GM23338 (cell line): ENCODE measurements around the gene ANKFY1. TPM values are rescaled to one million over a fixed set of nuclear protein-coding genes. Genes with fewer than 3 reads are reported as not detected.
A peak's percentile ranks its signal among the peaks of the same experiment; 100 is the strongest.

ENCODE experiments used
- ATAC-seq: fragments of 200-7000 bp; cut with Tn5 transposase; 3 replicates; pipeline ENCODE4 v1.9.1; 2020
- DNase-seq: peaks from one replicate; pipeline ENCODE4 v3.0.0-alpha.2; 2015; ENCODE audit warnings: low spot score
- H2AFZ ChIP-seq: fragments of 200-600 bp; sonication (generic); 2 replicates; pipeline ENCODE4 v1.8.0; 2016; ENCODE audit warnings: antibody characterized with exemption, mild to moderate bottlenecking, moderate library complexity
- H3F3A ChIP-seq: fragments of 200-600 bp; sonication (generic); replicated peaks from 2 replicates; pipeline ENCODE4 v1.8.0; 2017; ENCODE audit warnings: antibody characterized with exemption, mixed run types, low read depth
- H3K27ac ChIP-seq: fragments of 200-600 bp; sonication (generic); 2 replicates; pipeline ENCODE4 v1.6.1; 2016; ENCODE audit warnings: low read depth
- H3K27me3 ChIP-seq: fragments of 200-600 bp; sonication (generic); 2 replicates; pipeline ENCODE4 v1.8.0; 2016; ENCODE audit warnings: mild to moderate bottlenecking, mixed run types, moderate library complexity; ENCODE audit not compliant: insufficient read depth
- H3K36me3 ChIP-seq: fragments of 200-600 bp; sonication (generic); 2 replicates; pipeline ENCODE4 v1.8.0; 2016; ENCODE audit warnings: mild to moderate bottlenecking; ENCODE audit not compliant: insufficient read depth
- H3K4me1 ChIP-seq: fragments of 200-600 bp; sonication (generic); 2 replicates; pipeline ENCODE4 v1.8.0; 2016; ENCODE audit warnings: mild to moderate bottlenecking, moderate library complexity; ENCODE audit not compliant: insufficient read depth
- H3K4me2 ChIP-seq: fragments of 200-600 bp; sonication (generic); 2 replicates; pipeline ENCODE4 v1.7.1; 2017; ENCODE audit warnings: mixed run types
- H3K4me3 ChIP-seq: fragments of 200-600 bp; sonication (generic); 2 replicates; pipeline ENCODE4 v1.6.1; 2016; ENCODE audit warnings: mixed run types
- H3K79me2 ChIP-seq: fragments of 200-600 bp; sonication (generic); replicated peaks from 2 replicates; pipeline ENCODE4 v1.8.0; 2017; ENCODE audit warnings: mild to moderate bottlenecking; ENCODE audit not compliant: insufficient read depth
- H3K9me2 ChIP-seq: fragments of 200-600 bp; sonication (generic); 2 replicates; pipeline ENCODE4 v1.8.0; 2017; ENCODE audit not compliant: insufficient read depth
- H4K20me1 ChIP-seq: fragments of 200-600 bp; sonication (generic); replicated peaks from 2 replicates; pipeline ENCODE4 v1.8.0; 2017; ENCODE audit warnings: mild to moderate bottlenecking; ENCODE audit not compliant: insufficient read depth
- H3K27ac Mint-ChIP-seq: 2 replicates; pipeline ENCODE4 v1.8.0; 2020; ENCODE audit warnings: inconsistent platforms, mild to moderate bottlenecking, moderate library complexity, mixed read lengths
- H3K27me3 Mint-ChIP-seq: 3 replicates; pipeline ENCODE4 v1.8.0; 2022; ENCODE audit warnings: low read depth, mild to moderate bottlenecking, moderate library complexity, mixed read lengths, inconsistent platforms; ENCODE audit not compliant: insufficient read depth, poor library complexity
- H3K36me3 Mint-ChIP-seq: 3 replicates; pipeline ENCODE4 v1.8.0; 2021; ENCODE audit warnings: low read depth, mild to moderate bottlenecking, inconsistent platforms, moderate library complexity, mixed read lengths
- H3K4me1 Mint-ChIP-seq: 3 replicates; pipeline ENCODE4 v1.8.0; 2020; ENCODE audit warnings: mild to moderate bottlenecking, inconsistent platforms, mixed read lengths
- H3K4me3 Mint-ChIP-seq: 3 replicates; pipeline ENCODE4 v1.8.0; 2021; ENCODE audit warnings: moderate library complexity, mild to moderate bottlenecking, inconsistent platforms, mixed read lengths
- H3K9me3 Mint-ChIP-seq: 3 replicates; pipeline ENCODE4 v1.8.0; 2020; ENCODE audit warnings: moderate library complexity, mild to moderate bottlenecking, inconsistent platforms, mixed read lengths
- CREB1 ChIP-seq: fragments of 250-450 bp; sonication (Bioruptor Pico); IDR thresholded peaks from 2 replicates; pipeline ENCODE4 v1.5.0; 2020; ENCODE audit warnings: low read depth, mild to moderate bottlenecking, moderate library complexity
- CTCF ChIP-seq, 2 experiments: fragments of 200-600 bp in 1 of 2; sonication (generic) in 1 of 2; conservative IDR thresholded peaks; 2 replicates each; pipeline versions ENCODE4 v1.5.1 to v1.6.1; 2016 to 2017; ENCODE audit warnings: antibody characterized with exemption in 2 of 2, low read depth in 2 of 2, mild to moderate bottlenecking in 2 of 2, moderate library complexity in 1 of 2
- ETS1 ChIP-seq: IDR thresholded peaks from 2 replicates; pipeline ENCODE4 v1.6.1; 2016; ENCODE audit warnings: antibody characterized with exemption
- EZH2 ChIP-seq: fragments of 200-600 bp; sonication (generic); IDR thresholded peaks from one replicate; pipeline ENCODE4 v1.8.0; 2017; ENCODE audit warnings: antibody characterized with exemption, mild to moderate bottlenecking, low read depth; ENCODE audit not compliant: unreplicated experiment
- EZH2phosphoT487 ChIP-seq: fragments of 200-600 bp; sonication (generic); IDR thresholded peaks from one replicate; pipeline ENCODE4 v1.8.1; 2018; ENCODE audit warnings: antibody characterized with exemption; ENCODE audit not compliant: unreplicated experiment
- JUNB ChIP-seq: IDR thresholded peaks from one replicate; pipeline ENCODE4 v1.6.1; 2016; ENCODE audit warnings: antibody characterized with exemption; ENCODE audit not compliant: unreplicated experiment
- NANOG ChIP-seq: IDR thresholded peaks from 2 replicates; pipeline ENCODE4 v1.6.1; 2016; ENCODE audit warnings: antibody characterized with exemption, borderline replicate concordance
- POLR2AphosphoS5 ChIP-seq: IDR thresholded peaks from 2 replicates; pipeline ENCODE4 v1.6.1; 2016; ENCODE audit warnings: antibody characterized with exemption, low read depth
- STAT1 ChIP-seq: IDR thresholded peaks from one replicate; pipeline ENCODE4 v1.6.1; 2016; ENCODE audit warnings: antibody characterized with exemption; ENCODE audit not compliant: unreplicated experiment
- ZNF114 ChIP-seq: fragments of 250-450 bp; sonication (Bioruptor Pico); IDR thresholded peaks from 2 replicates; pipeline ENCODE4 v1.5.0; 2020; ENCODE audit warnings: mild to moderate bottlenecking, moderate library complexity
- ZNF331 ChIP-seq: fragments of 250-450 bp; sonication (Bioruptor Pico); IDR thresholded peaks from 2 replicates; pipeline ENCODE4 v1.5.0; 2020; ENCODE audit warnings: low read depth, mild to moderate bottlenecking, moderate library complexity
- ZNF462 ChIP-seq: fragments of 250-450 bp; sonication (Bioruptor Pico); IDR thresholded peaks from 2 replicates; pipeline ENCODE4 v1.5.0; 2020; ENCODE audit warnings: mild to moderate bottlenecking, moderate library complexity
- polyA plus RNA-seq: library from polyadenylated mRNA; unstranded; fragments of >200 nt; fragmentation: Nextera tagmentation; extraction: Ambion mirVana; gene quantifications from 2 replicates; pipeline ENCODE4 v1.2.1, GENCODE V29; 2016
- total RNA-seq: library from RNA; depleted of rRNA; stranded (reverse); fragments of >200 nt; shearing (Covaris generic); gene quantifications from 2 replicates; pipeline ENCODE4 v1.2.3, GENCODE V29; 2014

ANKFY1 gene
- total and polyA plus RNA-seq, 2 experiments from 2014 or later: 12.9 to 44.4 TPM

GRCh38 chr17:4307179-4307930 is 43.6 kb upstream of the ANKFY1 start:
- Histone ChIP-seq H4K20me1 (peaks cover 28% of the 10 kb centered on the region), H3K4me3 (peak overlapping the region; percentile 41), H3K36me3 (peaks cover 10% of the 10 kb centered on the region; the same call in 1 of the 2 replicates), H3K4me2 (peak overlapping the region; percentile 72), H3K27me3 (no peaks in the 10 kb centered on the region), H3K79me2 (peaks cover 93% of the 10 kb centered on the region), H3K27ac (peak overlapping the region; percentile 79), H3F3A (peaks cover 7% of the 10 kb centered on the region), H2AFZ (no peak overlapping the region), H3K4me1 (peaks cover 41% of the 10 kb centered on the region), H3K9me2 (no peaks in the 10 kb centered on the region)
- peaks cover 12% of the 10 kb centered on the region; the same call in 2 of the 3 replicates for H3K9me3 Mint-ChIP-seq
- H3K4me1 Mint-ChIP-seq: peaks cover 44% of the 10 kb centered on the region
- TF ChIP-seq ZNF462 (CRISPR knock-in tag) (peak; percentile 53), STAT1 (no peak), NANOG (peak; percentile 59)
- DNase-seq: peak; percentile 82
- ATAC-seq: peak; percentile 88
- H3K36me3 Mint-ChIP-seq: peaks cover 63% of the 10 kb centered on the region
- peak overlapping the region; percentile 35 for H3K4me3 Mint-ChIP-seq
- H3K27me3 Mint-ChIP-seq: peaks cover 4% of the 10 kb centered on the region
- peak overlapping the region; percentile 92 for H3K27ac Mint-ChIP-seq

GRCh38 chr17:4305224-4305623 is 41.4 kb upstream of the ANKFY1 start:
- Mint-ChIP-seq H3K36me3 (peaks cover 63% of the 10 kb centered on the region), H3K27me3 (no peaks in the 10 kb centered on the region), H3K4me3 (no peak overlapping the region), H3K9me3 (peaks cover 2% of the 10 kb centered on the region; the same call in 1 of the 3 replicates), H3K27ac (peak overlapping the region; percentile 88), H3K4me1 (peaks cover 40% of the 10 kb centered on the region)
- Histone ChIP-seq H3K4me2 (no peak overlapping the region), H3F3A (peaks cover 7% of the 10 kb centered on the region), H3K79me2 (peaks cover 93% of the 10 kb centered on the region), H3K27me3 (no peaks in the 10 kb centered on the region), H2AFZ (no peak overlapping the region), H4K20me1 (peaks cover 30% of the 10 kb centered on the region), H3K27ac (peak overlapping the region; percentile 92), H3K36me3 (peaks cover 20% of the 10 kb centered on the region; the same call in 1 of the 2 replicates), H3K4me3 (no peak overlapping the region), H3K9me2 (no peaks in the 10 kb centered on the region), H3K4me1 (peaks cover 39% of the 10 kb centered on the region)
- ATAC-seq (no peak), DNase-seq (no peak)
- no peak for TF ChIP-seq ETS1
- TF ChIP-seq ZNF331 (CRISPR knock-in tag): no peak
- TF ChIP-seq CREB1 (CRISPR knock-in tag): no peak
- no peak for TF ChIP-seq JUNB
- no peak for TF ChIP-seq EZH2
- TF ChIP-seq ZNF114 (CRISPR knock-in tag): no peak
- TF ChIP-seq CTCF (conservative IDR thresholded peaks at IDR 0.05; ENCODE audit: low read depth in 2 of 2): no peak
- TF ChIP-seq EZH2phosphoT487: no peak
- no peak for TF ChIP-seq POLR2AphosphoS5
- TF ChIP-seq NANOG: no peak
- no peak for TF ChIP-seq STAT1
